ENCODE measurements around the gene ARHGAP6.
A peak's percentile ranks its signal among the peaks of the same experiment; 100 is the strongest.

The ARHGAP6 gene

DNA sequence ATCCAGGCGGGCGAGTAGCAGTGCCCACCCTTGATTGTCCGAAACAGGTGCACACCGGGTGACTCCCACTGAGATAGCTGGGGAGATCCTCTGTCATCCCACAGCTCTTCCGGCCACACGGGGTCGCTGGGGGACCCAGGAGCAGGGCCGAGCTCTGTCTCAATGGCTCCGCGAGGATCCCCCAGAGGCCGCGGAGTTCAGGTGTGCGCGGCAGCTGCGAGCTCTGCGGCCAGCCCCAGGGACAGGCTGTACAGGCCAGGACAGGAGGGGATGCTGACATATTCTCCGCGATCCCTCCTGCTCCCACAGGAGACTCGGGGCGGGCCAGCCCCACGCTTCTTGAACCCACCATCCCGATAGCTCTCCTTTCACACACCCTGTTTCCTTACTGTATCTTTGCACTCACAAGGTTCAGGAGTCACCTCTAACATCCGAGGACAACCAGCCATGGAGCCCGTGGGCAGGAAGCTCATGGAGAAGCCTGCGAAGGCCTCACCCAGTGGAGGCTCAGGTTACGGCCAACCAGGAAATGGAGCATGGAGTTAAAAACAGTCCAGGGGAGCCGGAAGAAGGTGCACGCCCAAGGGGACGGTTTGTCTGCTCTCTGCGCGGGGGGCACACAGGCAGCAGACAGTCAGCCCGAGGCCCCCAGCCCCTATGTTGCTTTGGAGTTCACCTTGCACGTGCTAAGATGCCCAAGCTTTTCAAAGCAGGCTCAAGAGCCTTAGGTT is 450.4 kb downstream of the ARHGAP6 start:
- DNase-seq, result no peak

DNA sequence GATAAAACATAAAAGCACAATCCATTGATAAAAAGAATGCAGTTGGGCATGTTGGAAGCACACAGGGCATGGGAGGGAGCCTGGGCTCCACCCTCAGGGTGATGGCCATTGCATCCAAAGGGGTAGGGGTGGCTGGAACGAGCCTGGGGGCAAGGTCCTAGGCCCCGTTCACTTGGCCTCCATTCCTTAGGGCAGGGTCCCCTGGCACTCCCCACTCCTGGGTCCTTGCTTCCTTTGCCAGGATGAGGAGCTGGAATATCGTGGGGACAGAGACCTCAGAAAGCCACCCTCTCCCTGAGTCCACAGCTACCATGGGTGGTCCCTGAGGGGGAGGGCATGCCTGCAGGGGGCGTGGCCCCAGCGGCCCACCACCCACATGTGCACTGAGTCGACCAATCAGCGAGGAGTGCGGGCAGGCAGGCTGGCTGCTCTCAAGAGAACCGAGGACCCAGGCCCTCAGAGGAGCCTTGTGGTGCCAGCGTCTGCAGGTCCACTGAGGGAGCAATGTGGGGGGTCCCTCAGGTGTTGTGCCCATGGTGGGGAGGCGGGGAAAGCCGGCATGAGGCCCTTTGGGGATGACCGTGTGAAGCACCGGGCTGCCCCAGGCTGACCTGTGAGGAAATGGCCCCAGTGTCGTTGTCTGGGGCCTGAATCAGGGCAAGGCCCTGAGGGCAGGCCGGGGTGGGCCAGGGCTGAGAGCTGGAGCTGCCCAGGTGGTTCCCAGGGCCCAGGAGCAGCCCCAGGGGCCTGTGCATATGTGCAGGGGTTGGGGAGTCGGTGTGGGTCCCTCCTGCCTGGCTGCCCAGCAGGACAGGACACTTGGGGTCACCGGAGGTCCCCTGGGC is 451.2 kb downstream of the ARHGAP6 start:
- DNase-seq, result no peak

DNA sequence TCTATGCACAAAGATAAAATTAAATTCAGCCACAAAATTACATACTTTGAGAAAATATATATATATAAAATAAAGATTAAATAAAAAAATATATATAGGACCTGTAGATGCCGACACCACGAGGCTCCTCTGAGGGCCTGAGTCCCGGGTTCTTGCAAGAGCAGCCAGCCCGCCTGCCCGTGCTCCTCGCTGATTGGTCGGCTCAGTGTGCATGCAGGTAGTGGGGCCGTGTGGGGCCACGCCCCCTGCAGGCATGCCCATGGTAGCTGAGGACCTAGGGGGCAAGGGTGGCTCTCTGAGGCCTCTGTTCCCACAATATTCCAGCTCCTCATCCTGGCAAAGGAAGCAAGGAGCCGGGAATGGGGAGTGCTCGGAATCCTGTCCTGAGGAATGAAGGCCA is 453.0 kb downstream of the ARHGAP6 start:
- no peak for DNase-seq

DNA sequence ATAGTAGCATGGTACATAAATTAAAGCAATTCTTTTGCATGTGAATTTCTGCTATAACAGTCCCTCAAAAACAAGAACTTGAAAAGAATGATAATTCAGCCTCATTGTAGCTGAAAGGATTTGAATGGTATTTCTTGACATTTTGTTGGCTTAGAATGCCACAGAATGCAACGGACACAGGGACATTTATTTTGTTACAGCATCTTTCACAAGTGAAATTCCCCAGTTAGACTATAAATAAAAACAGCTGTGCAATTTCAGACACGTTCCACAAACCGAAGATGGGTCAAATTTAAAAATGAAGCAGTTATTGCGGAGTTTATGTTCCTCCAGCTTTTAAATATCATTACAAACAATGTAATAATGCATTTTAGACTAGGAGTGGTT is 455.3 kb downstream of the ARHGAP6 start:
- peak; percentile 35 for DNase-seq

DNA sequence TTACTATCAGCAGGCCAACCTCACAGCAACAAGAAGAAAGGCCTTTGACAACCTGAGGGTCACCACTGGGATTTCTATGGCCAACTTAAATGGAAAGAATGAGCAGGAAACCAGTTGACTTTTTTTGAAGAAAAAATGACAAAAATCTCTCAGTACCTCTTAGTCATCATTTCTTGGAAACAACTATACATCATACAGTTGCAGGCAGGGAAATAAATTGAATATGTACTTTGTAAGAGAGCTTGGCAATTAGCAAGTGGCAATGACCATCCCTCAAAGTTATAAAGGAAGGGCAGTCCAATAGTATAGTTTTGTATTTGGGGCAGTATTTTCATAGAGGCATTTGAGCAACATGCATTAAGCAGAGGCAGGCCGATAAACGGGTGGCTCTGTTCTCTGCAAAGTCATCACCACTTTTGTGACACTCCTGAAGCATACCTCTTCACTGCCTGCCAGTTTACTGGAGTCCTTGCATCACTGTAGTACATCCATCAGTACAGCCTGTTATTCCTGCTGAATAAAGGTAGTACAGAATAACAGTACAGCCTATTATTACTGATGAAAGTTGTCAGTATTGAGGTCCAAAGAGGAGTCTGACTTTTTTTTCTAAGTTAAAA is 455.8 kb downstream of the ARHGAP6 start:
- no peak for DNase-seq

DNA sequence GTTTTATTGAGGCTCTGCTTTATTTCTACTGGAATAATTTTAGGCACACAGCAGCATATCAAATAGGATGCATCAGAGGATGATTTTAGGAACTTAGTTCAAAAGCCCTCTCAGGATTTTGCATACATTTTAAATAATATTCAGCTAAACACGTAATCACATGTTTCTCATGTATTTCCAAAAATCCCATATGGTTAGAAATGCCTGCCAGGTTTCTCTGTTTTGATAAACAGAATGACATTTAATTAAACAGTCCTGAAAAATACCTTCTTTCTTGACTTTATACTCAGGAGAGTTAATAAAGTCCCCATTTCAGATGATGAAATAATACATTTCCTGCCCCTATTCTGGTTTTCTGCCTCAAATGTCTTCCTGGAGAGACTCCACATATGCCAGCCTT is 459.0 kb downstream of the ARHGAP6 start:
- no peak for DNase-seq

DNA sequence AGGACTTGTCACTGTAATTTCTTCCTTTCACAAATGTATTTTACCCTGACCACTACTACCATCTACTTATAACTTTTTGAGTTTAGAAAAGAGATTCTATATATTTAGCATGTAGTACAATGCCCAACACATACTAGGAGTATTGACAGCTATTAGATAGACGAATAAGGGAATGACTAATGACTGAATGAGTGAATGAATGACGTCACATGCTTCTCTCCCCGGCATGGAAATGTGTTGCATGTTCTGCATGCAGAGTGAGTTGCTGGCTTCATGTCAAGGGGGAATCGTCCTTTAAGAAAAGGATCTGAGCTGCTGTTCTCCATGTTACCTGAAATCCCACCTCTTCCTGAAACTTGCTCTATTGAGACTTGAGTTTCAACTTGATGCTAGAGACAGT is 459.9 kb downstream of the ARHGAP6 start:
- no peak for DNase-seq

DNA sequence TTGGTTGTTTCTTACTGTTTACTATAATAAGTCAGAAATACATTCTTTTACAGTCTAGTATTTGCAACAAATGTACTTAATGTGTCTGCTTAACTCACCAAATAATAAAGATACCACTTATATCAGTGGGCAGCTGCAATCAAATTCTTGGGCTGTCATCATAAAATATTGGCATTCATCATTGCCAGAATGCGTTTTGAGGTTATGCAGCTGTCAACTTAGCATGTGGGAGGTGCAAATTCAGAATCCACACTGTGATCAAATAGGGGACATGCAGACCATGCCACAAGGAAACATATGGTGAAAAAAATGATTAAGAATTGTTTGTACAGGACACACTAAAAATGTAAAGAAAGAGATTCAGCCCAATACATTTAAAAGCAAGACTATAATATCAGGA is 468.0 kb downstream of the ARHGAP6 start:
- DNase-seq, result peak; percentile 18

DNA sequence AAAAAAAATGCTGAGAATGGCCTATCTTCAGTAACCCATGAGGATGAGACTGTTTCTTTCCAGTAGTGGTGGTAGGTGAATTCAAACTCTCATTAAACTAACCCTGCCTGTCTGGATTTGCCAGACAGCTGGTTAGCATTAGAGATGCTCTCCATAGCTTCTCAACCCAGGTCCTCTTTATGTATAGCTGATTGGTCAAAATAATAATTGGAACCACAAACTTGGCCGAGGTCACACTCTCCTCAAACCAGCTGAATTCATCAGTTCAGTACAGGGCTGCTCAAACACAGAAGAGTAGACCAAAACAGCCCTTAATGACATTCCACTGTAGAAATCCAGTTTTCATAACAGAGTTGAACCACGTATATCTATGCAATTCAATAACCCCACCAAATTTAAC is 469.2 kb downstream of the ARHGAP6 start:
- peak; percentile 72 for DNase-seq

DNA sequence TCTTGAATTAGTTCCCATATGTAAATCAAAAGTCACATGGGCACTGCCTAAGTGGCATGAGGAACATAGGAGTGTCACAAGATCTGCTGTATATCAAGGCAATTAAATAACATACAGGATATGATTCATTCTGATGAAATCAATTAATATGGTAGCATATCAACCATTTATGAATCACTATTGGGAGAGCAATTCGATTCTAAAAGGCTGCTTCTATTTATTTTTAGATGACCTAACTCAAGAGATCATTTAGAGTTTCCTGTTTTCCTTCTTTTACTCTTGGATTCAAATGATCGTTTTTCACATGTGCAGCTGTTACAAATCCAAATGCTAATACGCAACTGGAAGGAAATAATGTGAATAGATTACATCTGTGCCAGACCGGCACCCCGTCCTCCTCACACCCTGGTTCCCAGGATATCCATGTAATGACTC is 472.7 kb downstream of the ARHGAP6 start:
- peak; percentile 31 for DNase-seq

DNA sequence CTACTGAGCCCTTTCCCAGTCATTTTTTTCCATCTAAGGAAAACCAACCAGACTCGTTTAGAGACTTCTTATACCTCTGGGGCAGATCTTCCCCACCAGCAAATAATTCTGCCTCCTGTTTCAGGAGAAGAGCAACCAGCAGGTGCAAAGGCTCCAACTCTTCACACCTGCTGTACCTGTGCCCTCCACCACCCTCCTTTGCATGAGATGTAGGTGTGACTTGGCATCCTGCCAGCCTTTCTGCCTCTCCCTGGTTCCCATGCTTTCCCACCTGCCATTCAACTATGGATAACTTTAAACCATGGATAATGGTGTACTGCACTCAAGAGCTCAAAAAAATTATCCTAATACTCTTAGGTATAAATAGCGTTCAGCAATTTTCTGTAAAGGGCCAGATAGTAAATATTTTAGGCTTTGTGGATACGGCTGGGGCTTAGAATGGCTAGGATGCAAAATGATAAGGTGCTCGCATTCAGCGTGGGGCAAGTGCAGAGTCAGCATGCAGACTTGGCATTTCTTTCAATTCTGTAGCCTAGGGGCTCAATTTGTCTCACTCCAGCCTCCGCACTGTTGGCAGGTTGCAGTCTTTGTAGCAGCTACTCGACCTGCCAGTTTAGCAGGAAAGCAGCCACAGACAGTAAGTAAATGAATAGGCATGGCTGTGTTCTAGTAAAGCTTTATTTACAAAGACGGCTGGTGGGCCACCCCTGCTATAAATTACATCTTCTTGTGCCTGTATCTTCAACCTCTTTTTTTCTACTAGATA is 474.8 kb downstream of the ARHGAP6 start:
- DNase-seq, result no peak

DNA sequence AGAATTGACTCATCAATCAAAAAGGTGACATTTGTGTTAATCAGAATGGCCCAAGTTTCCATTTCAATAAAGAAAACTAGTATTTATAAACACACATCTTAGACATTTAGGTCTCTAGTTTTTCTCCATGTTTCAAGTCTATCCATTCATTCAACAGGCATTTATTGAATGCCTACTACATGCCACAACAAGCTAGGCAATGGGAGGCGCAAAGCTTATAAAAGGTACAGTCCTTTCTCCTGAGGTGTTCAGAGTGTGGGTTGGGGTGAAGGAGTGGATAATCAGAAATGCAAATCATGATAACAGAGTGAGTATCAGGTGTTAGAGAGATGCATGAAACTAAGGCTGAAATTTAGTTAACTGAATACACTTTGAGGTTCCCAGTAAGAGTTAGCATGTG is 476.6 kb downstream of the ARHGAP6 start:
- no peak for DNase-seq

DNA sequence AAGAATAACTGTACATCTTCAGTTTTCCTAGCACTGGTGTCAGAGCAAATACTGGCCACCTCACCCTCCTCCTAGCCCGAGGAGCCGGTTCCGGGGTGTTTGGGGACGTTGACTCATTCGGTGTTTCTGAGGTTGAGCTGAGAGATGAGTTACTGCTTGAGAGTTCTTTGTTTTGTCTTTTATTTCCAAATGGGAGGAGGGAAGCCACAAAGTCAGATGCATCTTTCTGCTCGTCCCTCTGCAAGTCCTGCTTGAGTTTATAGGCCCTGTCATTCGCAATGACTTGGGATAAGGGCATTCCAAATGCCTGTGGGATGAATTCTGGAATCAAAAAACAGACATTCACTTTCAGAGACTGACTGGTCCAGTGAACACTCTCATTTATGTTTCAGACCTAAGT is 477.1 kb downstream of the ARHGAP6 start:
- peak; percentile 73 for DNase-seq

DNA sequence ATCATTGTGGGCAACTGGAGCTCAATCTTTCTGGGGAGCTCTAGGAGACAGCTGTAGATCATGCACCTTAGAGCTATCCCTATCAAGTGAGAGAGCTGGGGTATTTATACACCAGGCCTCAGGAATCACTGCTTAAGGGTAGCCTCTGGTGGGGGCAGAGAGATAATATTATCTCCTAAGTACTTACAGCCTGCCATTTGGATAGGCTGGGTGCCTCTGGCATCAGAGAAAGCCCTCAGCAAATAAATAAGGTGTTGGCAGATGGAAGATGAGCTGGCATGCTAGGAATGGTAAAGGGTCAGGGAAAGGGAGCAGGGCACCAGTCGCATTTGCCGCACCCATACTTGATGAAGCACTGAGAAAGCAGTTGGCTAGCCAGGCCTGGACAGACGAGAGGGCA is 478.7 kb downstream of the ARHGAP6 start:
- DNase-seq, result no peak

DNA sequence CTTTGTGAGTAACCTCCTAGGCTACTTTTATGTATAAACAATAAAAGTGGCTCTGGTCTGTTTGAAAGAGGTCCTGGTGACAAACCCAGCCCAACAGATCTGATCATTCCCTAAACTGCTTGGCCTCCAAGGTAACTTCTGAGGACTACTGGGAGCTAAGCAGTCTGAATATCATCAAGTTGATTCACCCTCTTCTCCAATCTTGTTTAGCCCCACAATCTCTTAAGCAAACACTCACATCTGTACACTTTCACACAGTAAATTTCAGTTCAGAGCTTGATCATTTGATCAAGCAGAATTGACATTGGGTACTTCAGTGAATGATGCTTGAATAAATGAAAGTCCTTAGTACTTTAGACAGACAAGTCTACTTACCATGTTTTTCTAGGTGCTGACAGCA is 479.9 kb downstream of the ARHGAP6 start:
- no peak for DNase-seq

DNA sequence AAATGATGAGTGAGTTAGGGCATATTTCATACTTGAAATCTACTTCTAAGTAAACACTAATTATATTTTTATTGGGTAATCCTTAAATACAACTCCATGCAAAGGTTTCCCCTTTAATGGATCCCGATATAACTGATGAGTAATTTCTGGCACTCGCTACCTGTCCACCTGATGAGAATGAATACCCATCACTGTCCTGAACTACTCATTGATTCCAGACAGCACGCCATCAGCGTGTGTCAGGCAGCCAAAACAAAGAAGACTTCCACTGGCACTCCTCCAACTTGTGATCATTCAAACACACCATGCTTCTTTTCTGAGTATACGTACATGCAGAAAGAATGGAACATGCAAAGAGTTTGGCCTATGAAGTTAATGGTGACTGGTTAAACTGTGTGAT is 485.1 kb downstream of the ARHGAP6 start:
- DNase-seq, result no peak

DNA sequence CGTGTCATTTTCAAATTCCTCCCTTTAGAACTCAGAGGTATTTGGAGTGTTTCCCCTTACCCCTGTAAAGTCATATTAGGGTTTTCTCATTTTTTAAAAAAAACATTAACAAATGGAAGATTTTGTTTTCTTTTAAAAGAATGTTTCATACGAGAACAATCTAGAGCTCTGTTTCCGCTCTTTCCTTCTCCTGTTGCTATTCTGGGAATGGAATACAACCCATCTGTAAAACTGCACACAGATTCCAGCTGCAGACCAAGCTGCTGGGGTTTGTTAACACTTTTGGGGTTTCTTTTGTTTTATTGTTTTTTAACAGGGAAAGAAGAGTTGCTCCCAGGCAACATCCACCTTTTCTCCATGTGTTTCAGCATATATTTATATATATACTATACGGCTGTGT is 493.3 kb downstream of the ARHGAP6 start:
- no peak for DNase-seq

DNA sequence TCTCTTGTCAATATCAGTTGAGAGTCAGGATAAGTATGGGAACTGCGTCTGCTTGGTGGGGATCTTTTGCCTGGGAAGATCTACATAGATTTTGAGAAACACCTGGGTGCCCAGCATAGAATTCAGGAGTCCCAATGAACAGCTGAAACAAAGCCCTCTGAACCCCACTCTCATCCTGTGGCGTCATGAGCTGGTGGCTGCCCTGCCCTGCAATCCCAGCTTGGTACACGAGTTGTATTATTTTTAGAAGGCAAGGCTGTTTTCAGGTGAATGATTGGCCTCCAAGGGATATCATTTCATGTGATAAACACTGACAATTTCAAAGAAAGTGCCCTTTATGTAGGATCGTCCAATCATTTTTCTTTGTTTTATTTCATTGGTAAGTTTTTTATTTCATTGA is 493.8 kb downstream of the ARHGAP6 start:
- DNase-seq, result no peak

DNA sequence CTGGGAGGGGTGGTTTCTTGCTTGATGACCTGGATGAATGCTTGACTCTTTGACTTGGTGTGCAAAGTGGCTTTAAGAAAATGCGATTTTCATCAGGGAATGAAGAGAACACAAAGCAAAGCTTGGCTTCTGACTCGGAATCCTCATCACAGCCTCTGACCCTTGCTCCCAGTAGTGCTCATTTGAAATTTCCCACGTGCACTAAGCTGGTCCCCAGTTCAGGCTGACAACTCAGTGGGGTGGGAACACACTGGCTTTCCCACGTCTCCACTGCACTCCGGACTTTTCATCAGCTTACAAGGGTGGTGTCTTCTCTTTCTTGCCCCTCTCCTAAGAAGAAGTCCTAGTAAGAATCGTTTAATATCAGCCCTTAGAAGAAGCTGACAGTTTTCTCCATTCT is 501.3 kb downstream of the ARHGAP6 start:
- no peak for DNase-seq

DNA sequence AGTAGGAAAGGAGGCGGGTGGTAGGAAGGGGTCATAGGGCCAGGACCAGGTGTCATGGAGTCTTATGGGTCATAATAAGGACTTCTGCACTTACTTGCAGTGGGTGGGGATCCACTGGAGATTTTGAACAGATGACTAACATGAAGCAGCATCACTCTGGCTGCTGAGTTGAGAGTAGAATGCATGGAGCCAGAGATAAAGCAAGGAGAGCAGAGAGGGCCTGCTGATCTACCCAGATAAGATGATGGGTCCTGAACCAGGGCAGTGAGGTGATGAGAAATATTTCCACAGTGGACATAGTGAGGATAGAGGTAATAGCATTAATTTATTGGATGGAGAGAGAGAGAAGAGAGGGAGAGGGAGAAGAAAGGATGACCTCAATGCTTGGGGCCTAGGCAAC is 506.6 kb downstream of the ARHGAP6 start:
- no peak for DNase-seq

DNA sequence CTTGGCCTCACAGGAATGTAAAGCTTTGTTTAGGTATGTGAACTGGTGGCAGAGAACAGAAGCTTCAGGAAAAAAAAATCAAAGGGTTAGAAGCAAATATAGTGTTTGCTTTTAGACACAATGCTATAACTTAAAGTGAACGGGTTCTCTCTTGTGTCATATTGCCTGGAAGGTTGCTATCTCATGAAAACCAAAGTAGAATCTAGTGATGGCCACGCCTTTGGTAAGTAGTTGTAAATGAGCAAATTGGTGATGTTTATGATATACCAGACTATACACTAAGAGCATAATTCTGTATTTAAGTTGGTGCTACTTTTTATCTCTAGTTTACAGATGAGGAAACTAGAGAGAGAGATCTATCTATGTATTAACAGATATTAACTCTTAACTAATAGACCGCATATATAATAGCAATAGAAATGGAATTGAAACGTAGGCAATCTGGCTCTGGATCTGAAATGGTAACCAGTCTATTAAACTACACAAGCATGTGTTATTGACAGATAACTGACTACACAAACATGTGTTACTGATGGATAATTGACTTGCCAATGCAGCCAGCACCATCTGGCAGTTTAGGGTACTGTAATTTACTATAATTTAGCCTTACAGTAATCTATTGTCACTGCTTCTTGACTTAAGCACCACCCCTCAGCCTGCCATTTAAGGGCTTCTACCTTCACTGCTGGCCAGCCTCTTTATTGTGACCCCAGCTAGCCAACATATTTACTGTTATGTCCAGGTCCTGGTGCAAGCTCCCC is 513.7 kb downstream of the ARHGAP6 start:
- no peak for DNase-seq

DNA sequence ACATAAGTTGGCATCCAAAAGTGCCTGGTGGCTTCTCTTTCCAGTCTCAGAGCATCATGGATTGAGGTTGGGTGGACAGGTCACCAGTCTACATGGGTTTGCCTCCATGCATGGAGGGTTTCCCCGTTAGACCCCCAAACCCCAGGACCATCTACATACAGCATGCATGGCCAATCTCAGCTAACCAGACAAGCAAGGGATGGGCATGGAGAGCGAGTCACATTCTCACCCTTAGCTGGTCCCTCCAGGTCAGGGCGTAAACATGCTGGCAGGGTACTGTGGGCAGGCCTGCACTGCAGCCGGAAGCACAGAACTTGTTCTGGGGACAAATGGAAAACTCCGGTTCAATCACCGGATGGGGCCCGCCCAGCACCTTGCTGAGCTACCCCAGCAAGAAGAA is 517.3 kb downstream of the ARHGAP6 start:
- no peak for DNase-seq
